GM19452 (cell line): ENCODE data around the gene OLFML1.

Experiments used
- ATAC-seq: cut with Tn5 transposase; IDR thresholded peaks from one replicate; pipeline ENCODE4 v1.9.1; 2021; ENCODE audit not compliant: unreplicated experiment

The OLFML1 gene

DNA sequence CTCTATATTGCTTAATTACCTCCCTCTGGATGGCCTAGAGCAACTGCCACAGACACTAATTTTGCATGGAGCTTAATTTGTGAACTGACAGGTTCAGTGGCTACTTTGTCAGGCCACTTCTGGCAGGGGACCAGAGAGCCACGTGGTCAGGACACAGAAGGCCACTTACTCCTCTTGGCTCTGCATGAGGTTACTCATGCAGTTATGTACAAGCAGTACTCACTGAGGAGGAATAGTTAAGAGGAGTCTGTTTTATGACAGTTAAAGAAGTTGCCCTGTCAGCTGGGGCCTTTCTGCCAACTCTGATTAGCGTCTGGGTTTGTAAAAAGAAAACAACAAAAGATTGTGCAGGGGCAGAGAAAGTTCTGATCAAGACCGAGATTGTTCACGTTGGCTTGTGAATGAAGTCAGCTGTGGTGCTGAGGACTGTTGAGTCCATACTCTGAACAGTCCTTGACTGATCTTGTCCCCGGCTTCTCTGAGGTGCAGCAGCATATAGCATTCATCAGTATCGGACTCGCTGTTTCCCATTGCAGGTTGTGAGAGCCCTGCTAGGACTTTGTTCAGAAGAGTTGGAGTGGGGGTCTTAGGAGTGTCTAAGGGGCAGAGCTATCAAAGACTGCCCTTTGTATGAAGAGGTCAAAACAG, 69.9 kb downstream of the OLFML1 start:
- no peak for ATAC-seq

DNA sequence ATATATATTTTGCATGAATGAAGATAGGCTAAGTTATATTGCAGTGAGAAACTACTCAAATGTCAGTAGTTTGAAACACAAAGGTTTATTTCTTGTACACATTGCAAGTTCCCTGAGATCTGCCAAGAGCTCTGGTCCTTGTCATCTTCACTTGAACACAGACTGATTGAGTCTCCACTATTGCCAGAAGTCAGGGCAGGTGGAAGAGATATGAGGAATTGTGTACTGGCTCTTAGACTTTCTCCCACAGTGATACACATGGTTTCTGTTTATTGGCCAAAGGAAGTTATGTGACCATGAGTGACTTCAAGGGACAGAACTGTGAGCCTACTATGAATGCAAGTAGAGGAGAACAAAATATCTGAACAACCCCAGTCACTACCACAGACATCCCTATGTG, 72.7 kb downstream of the OLFML1 start:
- ATAC-seq = no peak

DNA sequence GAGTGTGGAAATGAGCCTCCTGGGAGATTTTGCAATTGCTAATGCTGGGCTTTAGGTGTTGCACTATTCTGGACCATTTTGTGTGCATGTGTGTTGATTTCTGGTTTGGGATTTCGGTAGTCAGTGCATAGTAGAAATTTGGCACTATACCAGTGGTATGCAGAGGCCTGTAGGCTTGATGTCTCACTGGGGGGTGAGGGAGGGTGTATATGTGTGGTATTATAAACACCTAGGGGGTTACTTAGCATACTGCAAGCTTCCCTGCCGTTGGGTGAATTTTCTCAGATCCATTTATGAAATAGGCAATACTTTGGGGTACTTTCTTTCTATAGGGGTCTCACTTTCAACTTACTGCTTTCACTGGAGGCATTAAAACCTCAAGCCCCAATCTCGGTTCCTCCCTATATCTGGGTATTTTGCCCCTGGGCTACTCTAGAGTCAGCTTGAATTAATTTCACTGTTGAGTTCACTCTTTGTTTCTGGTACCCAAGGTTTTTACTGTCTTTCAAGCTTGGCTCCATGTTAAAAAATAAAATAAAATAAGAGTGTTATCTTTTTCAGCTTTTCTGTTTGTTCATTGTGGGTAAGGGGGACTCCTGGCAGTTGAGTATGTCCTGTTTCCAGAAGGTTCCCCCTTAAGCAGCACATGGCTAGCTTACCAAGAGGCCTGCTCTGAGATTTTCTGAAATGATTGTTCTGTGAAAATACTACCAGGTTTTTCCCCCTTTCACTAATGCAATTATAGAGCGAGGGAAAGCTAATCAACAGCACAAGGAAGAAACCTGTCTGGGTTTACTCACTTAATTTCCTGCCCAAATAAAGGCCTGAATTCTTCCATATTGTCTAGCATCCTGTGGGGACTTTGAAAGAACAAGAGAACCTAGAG, 74.3 kb downstream of the OLFML1 start:
- ATAC-seq = no peak
